CD14-positive monocyte (primary cell): ENCODE measurements around the gene NIN. TPM values are rescaled to one million over a fixed set of nuclear protein-coding genes. Genes with fewer than 3 reads are reported as not detected.

Experiments
- DNase-seq, 3 donors: peaks; one replicate each; pipeline ENCODE4 v3.0.0-alpha.2; 2011 to 2022
- H2AFZ ChIP-seq: 2 replicates; pipeline ENCODE4 v1.6.0; 2012; ENCODE audit warnings: mild to moderate bottlenecking, low read depth, low read length, inconsistent platforms; ENCODE audit not compliant: insufficient read depth, poor library complexity, severe bottlenecking
- H3K27ac ChIP-seq, 2 donors: 1 replicate in 1 of 2; 2 replicates in 1 of 2; pipeline ENCODE4 v1.5.1; 2012 to 2013; ENCODE audit warnings: low read length in 2 of 2, control low read depth in 1 of 2, inconsistent platforms in 1 of 2, low read depth in 1 of 2, mild to moderate bottlenecking in 1 of 2
- H3K27me3 ChIP-seq, 2 donors: one replicate each; pipeline versions ENCODE4 v1.6.0 to v1.6.1; 2011 to 2013; ENCODE audit warnings: low read length in 2 of 2; ENCODE audit not compliant: control insufficient read depth in 2 of 2, insufficient read depth in 2 of 2
- H3K36me3 ChIP-seq, 2 donors: replicated peaks in 1 of 2; 1 replicate in 1 of 2; 2 replicates in 1 of 2; pipeline versions ENCODE4 v1.5.1 to v1.6.1; 2012 to 2013; ENCODE audit warnings: low read length in 2 of 2, control low read depth in 1 of 2, inconsistent platforms in 1 of 2, mild to moderate bottlenecking in 1 of 2; ENCODE audit not compliant: insufficient read depth in 2 of 2, control insufficient read depth in 1 of 2
- H3K4me1 ChIP-seq, 2 donors: 1 replicate in 1 of 2; 2 replicates in 1 of 2; pipeline versions ENCODE4 v1.5.1 to v1.6.1; 2012 to 2013; ENCODE audit warnings: low read length in 2 of 2, control low read depth in 1 of 2, inconsistent platforms in 1 of 2, mild to moderate bottlenecking in 1 of 2, moderate library complexity in 1 of 2; ENCODE audit not compliant: insufficient read depth in 2 of 2, control insufficient read depth in 1 of 2
- H3K4me2 ChIP-seq: replicated peaks from 2 replicates; pipeline ENCODE3; 2012; ENCODE audit warnings: low read length, moderate library complexity, mild to moderate bottlenecking; ENCODE audit not compliant: poor library complexity, severe bottlenecking; ENCODE audit errors: extremely low read depth
- H3K4me3 ChIP-seq, 3 experiments: fragments of 200-600 bp in 1 of 3; sonication (generic) in 1 of 3; replicated peaks in 1 of 3; 1 replicate in 2 of 3; 2 replicates in 1 of 3; pipeline ENCODE4 v1.5.1; 2011 to 2013; ENCODE audit warnings: low read length in 3 of 3, mild to moderate bottlenecking in 3 of 3, control low read depth in 2 of 3, low read depth in 2 of 3, inconsistent platforms in 1 of 3, moderate library complexity in 1 of 3
- H3K79me2 ChIP-seq: 2 replicates; pipeline ENCODE4 v1.6.0; 2012; ENCODE audit warnings: mild to moderate bottlenecking, control low read depth, inconsistent platforms, low read length, moderate library complexity; ENCODE audit not compliant: insufficient read depth
- H3K9ac ChIP-seq: 2 replicates; pipeline ENCODE4 v1.6.0; 2017; ENCODE audit warnings: low read length, mild to moderate bottlenecking; ENCODE audit not compliant: insufficient read depth, poor library complexity, severe bottlenecking
- H3K9me3 ChIP-seq, 2 donors: replicated peaks in 1 of 2; 1 replicate in 1 of 2; 2 replicates in 1 of 2; pipeline versions ENCODE4 v1.5.1 to v1.6.1; 2012 to 2013; ENCODE audit warnings: low read length in 2 of 2, control low read depth in 1 of 2; ENCODE audit not compliant: control insufficient read depth in 1 of 2, insufficient read depth in 1 of 2
- H4K20me1 ChIP-seq: 2 replicates; pipeline ENCODE4 v1.6.0; 2012; ENCODE audit warnings: mild to moderate bottlenecking, low read length, control low read depth, moderate library complexity; ENCODE audit not compliant: insufficient read depth
- H3K27ac Mint-ChIP-seq, 7 donors: one replicate each; pipeline ENCODE4 v1.8.0; 2020; ENCODE audit warnings: mild to moderate bottlenecking in 7 of 7, mixed read lengths in 7 of 7, moderate library complexity in 6 of 7, inconsistent platforms in 2 of 7
- H3K27me3 Mint-ChIP-seq, 3 donors: one replicate each; pipeline ENCODE4 v1.8.0; 2021 to 2022; ENCODE audit warnings: low read depth in 3 of 3, mild to moderate bottlenecking in 3 of 3, mixed read lengths in 3 of 3, moderate library complexity in 3 of 3, inconsistent platforms in 1 of 3
- H3K36me3 Mint-ChIP-seq, 2 donors: one replicate each; pipeline ENCODE4 v1.8.0; 2020; ENCODE audit warnings: mixed read lengths in 2 of 2, inconsistent platforms in 1 of 2, mild to moderate bottlenecking in 1 of 2
- H3K4me1 Mint-ChIP-seq: one replicate; pipeline ENCODE4 v1.8.0; 2020; ENCODE audit warnings: mild to moderate bottlenecking, mixed read lengths
- H3K4me3 Mint-ChIP-seq, 2 donors: one replicate each; pipeline ENCODE4 v1.8.0; 2020; ENCODE audit warnings: mild to moderate bottlenecking in 2 of 2, mixed read lengths in 2 of 2, moderate library complexity in 1 of 2
- H3K9me3 Mint-ChIP-seq, 7 donors: one replicate each; pipeline ENCODE4 v1.8.0; 2020 to 2022; ENCODE audit warnings: mixed read lengths in 7 of 7, mild to moderate bottlenecking in 6 of 7, moderate library complexity in 6 of 7, inconsistent platforms in 2 of 7
- WGBS: methylation state at CpG from one replicate; pipeline ENCODE4 v1.1.5; 2013; ENCODE audit warnings: missing lambda C conversion rate; ENCODE audit not compliant: insufficient coverage; 5-methylcytosine and 5-hydroxymethylcytosine counted together
- intact Hi-C, 2 donors: fragments of 100-400 bp; cut with micrococcal nuclease; formaldehyde crosslinking; loops; one replicate each; pipeline versions ENCODE4 v1.15.0 to v1.15.1; 2023
- polyA plus RNA-seq, 3 donors: library from polyadenylated mRNA; depleted of rRNA in 1 of 3; unstranded in 2 of 3; stranded (reverse) in 1 of 3; fragments of 300-500 nt in 2 of 3; fragments of >200 nt in 1 of 3; fragmentation: Illumina TruSeq in 2 of 3; gene quantifications; 1 replicate in 2 of 3; 2 replicates in 1 of 3; pipeline ENCODE4 v1.2.3, GENCODE V29; 2012 to 2021
- TF ChIP-seq, protein P1 (sequence below): fragments of 200-600 bp; IDR thresholded peaks from one replicate; pipeline ENCODE4 v1.8.0; 2022; ENCODE audit warnings: antibody characterized with exemption, mild to moderate bottlenecking

NIN gene
- polyA plus RNA-seq, 3 donors: 15.3 to 29.1 (median 26.5) TPM

DNA sequence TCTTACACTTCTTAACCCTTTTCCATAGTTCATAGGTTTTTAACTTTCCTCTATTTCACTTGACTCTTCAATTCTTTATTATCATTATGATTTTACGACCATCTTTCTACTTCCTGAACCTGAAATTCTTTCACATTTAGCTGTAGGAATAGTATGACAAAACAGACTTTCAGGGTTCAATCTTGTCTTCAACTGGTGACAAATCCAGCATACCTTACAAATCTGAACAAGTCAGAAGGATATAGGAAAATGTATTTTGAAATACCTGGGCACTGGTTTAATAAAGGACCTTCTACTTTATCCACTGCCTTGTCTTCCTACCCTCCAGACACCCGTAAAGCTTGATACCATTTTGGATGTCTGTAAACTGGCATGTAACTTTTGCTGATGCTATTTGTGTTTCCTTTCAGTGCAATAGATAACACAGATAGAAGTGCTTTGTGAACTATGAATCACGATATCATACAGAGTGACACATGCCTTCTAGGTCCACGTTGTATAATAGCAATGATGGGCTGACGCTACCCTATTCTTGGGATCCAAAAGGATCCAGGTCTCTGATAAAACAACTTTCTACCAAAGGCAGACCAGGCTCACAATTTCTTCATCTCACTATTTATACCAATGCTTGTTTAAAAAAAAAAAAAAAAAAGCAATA lies 85.4 kb downstream of the NIN start:
- Histone ChIP-seq H3K36me3 (peaks cover 86 to 94% of the 10 kb centered on the region in 2 donors), H4K20me1 (peaks cover 15% of the 10 kb centered on the region), H3K4me3 (no peak overlapping the region), H3K9me3 (no peaks in the 10 kb centered on the region), H3K27ac (no peak overlapping the region), H3K79me2 (no peaks in the 10 kb centered on the region), H3K4me1 (no peaks in the 10 kb centered on the region), H3K4me2 (no peak overlapping the region), H3K9ac (no peak overlapping the region), H3K27me3 (no peaks in the 10 kb centered on the region), H2AFZ (no peak overlapping the region)
- Mint-ChIP-seq H3K4me1 (no peaks in the 10 kb centered on the region), H3K36me3 (peaks cover 83 to 96% of the 10 kb centered on the region in 2 donors), H3K27me3 (no peaks in the 10 kb centered on the region), H3K27ac (no peak overlapping the region), H3K9me3 (no peaks in the 10 kb centered on the region), H3K4me3 (no peak overlapping the region)
- WGBS: 100% methylated on average over 3 of the region's 5 CpGs
- intact Hi-C loops: no loop called here
- no peak for DNase-seq
- TF ChIP-seq, protein P1, sequence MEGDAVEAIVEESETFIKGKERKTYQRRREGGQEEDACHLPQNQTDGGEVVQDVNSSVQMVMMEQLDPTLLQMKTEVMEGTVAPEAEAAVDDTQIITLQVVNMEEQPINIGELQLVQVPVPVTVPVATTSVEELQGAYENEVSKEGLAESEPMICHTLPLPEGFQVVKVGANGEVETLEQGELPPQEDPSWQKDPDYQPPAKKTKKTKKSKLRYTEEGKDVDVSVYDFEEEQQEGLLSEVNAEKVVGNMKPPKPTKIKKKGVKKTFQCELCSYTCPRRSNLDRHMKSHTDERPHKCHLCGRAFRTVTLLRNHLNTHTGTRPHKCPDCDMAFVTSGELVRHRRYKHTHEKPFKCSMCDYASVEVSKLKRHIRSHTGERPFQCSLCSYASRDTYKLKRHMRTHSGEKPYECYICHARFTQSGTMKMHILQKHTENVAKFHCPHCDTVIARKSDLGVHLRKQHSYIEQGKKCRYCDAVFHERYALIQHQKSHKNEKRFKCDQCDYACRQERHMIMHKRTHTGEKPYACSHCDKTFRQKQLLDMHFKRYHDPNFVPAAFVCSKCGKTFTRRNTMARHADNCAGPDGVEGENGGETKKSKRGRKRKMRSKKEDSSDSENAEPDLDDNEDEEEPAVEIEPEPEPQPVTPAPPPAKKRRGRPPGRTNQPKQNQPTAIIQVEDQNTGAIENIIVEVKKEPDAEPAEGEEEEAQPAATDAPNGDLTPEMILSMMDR: no peak

DNA sequence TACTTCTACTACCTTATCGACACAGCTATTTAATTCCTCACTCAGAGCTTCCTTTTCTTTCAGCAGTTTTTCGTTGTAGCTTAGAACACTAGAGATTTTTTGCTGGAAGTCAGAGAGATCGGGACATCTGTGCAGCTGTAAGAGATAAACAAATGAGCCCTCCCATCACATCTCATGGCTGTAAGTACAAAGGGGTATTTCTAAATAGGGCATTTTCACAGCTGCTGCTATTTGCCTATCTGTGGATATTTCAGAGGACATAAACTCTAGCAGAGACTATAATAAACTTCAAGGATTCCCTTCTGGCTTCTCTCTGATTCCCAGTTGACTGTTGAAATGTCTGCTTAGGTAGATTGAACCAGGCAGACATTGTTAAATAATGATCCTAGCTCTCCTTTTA lies 86.7 kb downstream of the NIN start:
- no peaks in the 10 kb centered on the region for H3K27me3 ChIP-seq
- Mint-ChIP-seq H3K9me3 (no peaks in the 10 kb centered on the region), H3K36me3 (peaks cover 82 to 97% of the 10 kb centered on the region in 2 donors), H3K27me3 (no peaks in the 10 kb centered on the region), H3K27ac (peak overlapping the region in 1 of 7 donors; percentile 71), H3K4me3 (no peak overlapping the region), H3K4me1 (no peaks in the 10 kb centered on the region)
- no peak overlapping the region for H3K4me3 ChIP-seq
- H3K27ac ChIP-seq: no peak overlapping the region
- TF ChIP-seq, protein P1: no peak
- no peak overlapping the region for H3K9ac ChIP-seq
- H2AFZ ChIP-seq: no peak overlapping the region
- no peaks in the 10 kb centered on the region for H3K9me3 ChIP-seq
- no peak for DNase-seq
- no peaks in the 10 kb centered on the region for H3K79me2 ChIP-seq
- H3K4me2 ChIP-seq: no peak overlapping the region
- intact Hi-C loops: no loop called here
- peaks cover 22% of the 10 kb centered on the region for H4K20me1 ChIP-seq
- no CpG with 5 or more reads among the region's 3 CpGs for WGBS
- H3K36me3 ChIP-seq: peaks cover 82 to 91% of the 10 kb centered on the region in 2 donors
- H3K4me1 ChIP-seq: no peaks in the 10 kb centered on the region
